Measurements from ENCODE around the gene PTGES2.

The PTGES2 gene

GRCh38 chr9:128143525-128144238 is 16.2 kb upstream of the PTGES2 start:
- no peak for TF ChIP-seq CTCF (IDR thresholded peaks at IDR 0.05; ENCODE audit: low read depth, low read length, missing control alignments)
- H3K4me3 ChIP-seq (replicated peaks; ENCODE audit: low read depth, low read length) = no peak overlapping the region
- DNase-seq (ENCODE audit: extremely low read depth, low read depth) = no peak

GRCh38 chr9:128142596-128142995 is 15.1 kb upstream of the PTGES2 start:
- no peak overlapping the region for H3K4me3 ChIP-seq (replicated peaks; ENCODE audit: low read depth, low read length)
- no peak for TF ChIP-seq CTCF (IDR thresholded peaks at IDR 0.05; ENCODE audit: low read depth, low read length, missing control alignments)
- no peak for DNase-seq (ENCODE audit: extremely low read depth, low read depth)

- no peak overlapping the region for H3K4me3 ChIP-seq (replicated peaks; ENCODE audit: low read depth, low read length)
- DNase-seq (ENCODE audit: extremely low read depth, low read depth) = no peak
- TF ChIP-seq CTCF (IDR thresholded peaks at IDR 0.05; ENCODE audit: low read depth, low read length, missing control alignments) = no peak
These were observed 14.5 kb upstream of the PTGES2 start for GRCh38 chr9:128142061-128142460.

GRCh38 chr9:128141604-128142003 is 14.1 kb upstream of the PTGES2 start:
- TF ChIP-seq CTCF (IDR thresholded peaks at IDR 0.05; ENCODE audit: low read depth, low read length, missing control alignments) = no peak
- no peak overlapping the region for H3K4me3 ChIP-seq (replicated peaks; ENCODE audit: low read depth, low read length)
- no peak for DNase-seq (ENCODE audit: extremely low read depth, low read depth)

- H3K4me3 ChIP-seq (replicated peaks; ENCODE audit: low read depth, low read length) = no peak overlapping the region
- no peak for DNase-seq (ENCODE audit: extremely low read depth, low read depth)
- TF ChIP-seq CTCF (IDR thresholded peaks at IDR 0.05; ENCODE audit: low read depth, low read length, missing control alignments) = no peak
These were observed 12.1 kb upstream of the PTGES2 start for GRCh38 chr9:128139621-128140020.

- DNase-seq (ENCODE audit: extremely low read depth, low read depth) = no peak
- no peak overlapping the region for H3K4me3 ChIP-seq (replicated peaks; ENCODE audit: low read depth, low read length)
- TF ChIP-seq CTCF (IDR thresholded peaks at IDR 0.05; ENCODE audit: low read depth, low read length, missing control alignments) = no peak
These were observed 10.5 kb upstream of the PTGES2 start for GRCh38 chr9:128138001-128138400.
